Articular chondrocyte of knee joint (primary cell): Measurements from ENCODE around the gene MED4. TPM values are rescaled to one million over a fixed set of nuclear protein-coding genes. Genes with fewer than 3 reads are reported as not detected.

Experiments used
- small RNA-seq: library from RNA; depleted of rRNA; stranded (forward); fragments of <200 nt; gene quantifications from one replicate; pipeline ENCODE3, GENCODE V24; 2012
- total RNA-seq: library from RNA; depleted of rRNA; stranded (reverse); fragments of >200 nt; gene quantifications from 2 replicates; pipeline ENCODE4 v1.2.3, GENCODE V29; 2012

MED4 gene
- total RNA-seq = 30.6 and 37.6 TPM in 2 replicates

GRCh38 chr13:48094781-48095502, at the start of gene MED4:
Gene MED4 (minus strand): TSS chr13:48095104. CDS start chr13:48095078, 26 bp downstream.

DNA sequence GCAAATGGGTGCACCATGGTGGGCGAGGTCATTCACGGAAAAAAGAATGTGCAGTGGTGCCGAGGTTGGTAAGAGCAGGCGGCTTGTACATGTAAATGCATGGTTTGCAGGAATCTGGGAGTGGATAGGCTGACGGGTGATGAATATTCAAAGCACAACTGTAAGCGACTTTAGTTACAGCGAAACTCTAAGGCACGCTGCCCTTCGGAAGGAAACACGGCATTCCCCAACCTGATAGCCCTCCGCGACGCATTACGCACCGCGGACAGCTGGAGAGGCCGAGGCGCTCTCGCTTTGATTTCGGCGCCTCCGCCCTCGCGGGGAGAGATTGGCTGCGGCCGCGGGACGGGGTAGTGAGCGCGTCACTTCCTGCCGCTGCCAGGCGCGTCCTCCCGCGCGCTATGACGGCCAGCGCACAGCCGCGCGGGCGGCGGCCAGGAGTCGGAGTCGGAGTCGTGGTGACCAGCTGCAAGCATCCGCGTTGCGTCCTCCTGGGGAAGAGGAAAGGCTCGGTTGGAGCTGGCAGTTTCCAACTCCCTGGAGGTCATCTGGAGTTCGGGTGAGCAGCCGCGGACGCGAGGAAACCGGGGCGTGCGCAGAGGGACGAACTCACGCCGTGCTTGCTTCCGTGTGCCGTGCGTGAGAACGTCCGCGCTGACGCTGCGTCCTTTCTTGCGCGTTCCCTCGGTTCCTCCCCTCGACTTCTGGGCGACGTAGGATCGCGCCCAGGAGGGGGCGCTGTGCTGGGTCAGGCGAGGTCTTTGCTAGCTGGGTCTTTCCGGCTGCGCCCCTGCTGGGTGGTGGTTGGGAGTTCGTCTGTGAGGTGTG, 57.3 kb downstream of the MED4 start, which contains the start of gene NUDT15:
NUDT15 (plus strand) TSS at position 381 of the 828 bp plus-strand sequence; CDS start at position 402, 21 bp downstream.

Small RNA genes lying within 50 kb of the gene (small RNA-seq; reads per million reads assigned to genes)
- gene POLR2KP2 = not detected

Other genes starting within 250 kb of the MED4 start
- 53.4 and 53.8 TPM in 2 replicates for gene SUCLA2, start 93.8 kb downstream of the MED4 start, total RNA-seq
- 17.1 and 18.9 TPM in 2 replicates for gene NUDT15, start 57.4 kb downstream of the MED4 start, total RNA-seq
- 378 and 422 TPM in 2 replicates for gene ITM2B, start 138.1 kb upstream of the MED4 start, total RNA-seq
- 34.6 and 35.2 TPM in 2 replicates for gene RB1, start 208.6 kb upstream of the MED4 start, total RNA-seq